VCaP (cell line): Measurements from ENCODE around the gene KRI1.

Experiments used
- H3K27ac ChIP-seq: fragments of 450-650 bp; 2 replicates; pipeline ENCODE4 v1.5.1; 2017
- TF ChIP-seq, protein P1 (sequence below): fragments of 450-650 bp; conservative IDR thresholded peaks from 2 replicates; pipeline ENCODE4 v1.5.1; 2017; ENCODE audit warnings: mild to moderate bottlenecking, moderate library complexity

KRI1 gene

DNA sequence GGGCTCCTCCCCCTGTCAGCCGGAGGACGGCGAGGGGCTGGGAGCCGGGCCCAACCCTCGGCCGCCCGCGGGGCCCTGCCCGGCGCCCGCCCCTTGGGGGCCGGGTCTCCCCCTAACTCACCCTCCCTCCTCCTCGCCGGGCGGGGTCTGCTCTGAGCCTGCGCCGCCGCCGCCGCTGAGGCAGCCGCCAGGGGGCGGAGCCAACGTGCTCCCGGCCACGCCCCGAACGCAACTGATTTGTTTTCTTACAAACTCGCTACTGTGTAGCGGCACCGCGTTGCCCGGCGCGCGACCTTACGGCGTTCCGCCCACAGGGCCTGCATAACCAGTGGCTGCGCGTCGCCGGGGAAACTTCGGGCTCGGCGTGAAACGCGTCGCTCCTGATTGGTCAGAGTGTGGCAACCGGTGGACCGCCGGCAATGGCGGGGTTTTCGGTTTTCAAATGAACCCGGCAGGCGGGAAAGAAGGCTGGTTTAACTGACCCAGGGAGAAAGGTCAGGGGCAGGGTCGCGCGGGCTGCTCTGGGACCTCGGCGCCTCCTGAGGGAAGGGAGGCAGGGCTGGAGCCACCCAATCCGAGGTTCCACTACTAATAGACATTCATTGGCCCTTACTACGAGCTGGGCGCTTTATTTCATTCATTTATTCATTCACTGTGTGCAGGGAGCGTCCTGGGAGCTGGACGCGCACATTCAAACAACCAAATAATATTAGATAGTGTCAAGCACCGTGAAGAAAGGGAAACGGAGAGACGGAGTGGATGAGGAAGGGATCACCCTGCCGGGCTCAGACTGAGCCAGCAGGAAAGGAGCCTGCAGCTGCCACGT, 3.2 kb upstream of the KRI1 start, which contains the start of gene CDKN2D:
TSS of gene CDKN2D (minus strand) at position 154 of the 826 bp plus-strand sequence. CDS start 326 bp downstream, outside the sequence.
- peak within 1 kb of the TSS; percentile 51 for H3K27ac ChIP-seq
- TF ChIP-seq, protein P1, sequence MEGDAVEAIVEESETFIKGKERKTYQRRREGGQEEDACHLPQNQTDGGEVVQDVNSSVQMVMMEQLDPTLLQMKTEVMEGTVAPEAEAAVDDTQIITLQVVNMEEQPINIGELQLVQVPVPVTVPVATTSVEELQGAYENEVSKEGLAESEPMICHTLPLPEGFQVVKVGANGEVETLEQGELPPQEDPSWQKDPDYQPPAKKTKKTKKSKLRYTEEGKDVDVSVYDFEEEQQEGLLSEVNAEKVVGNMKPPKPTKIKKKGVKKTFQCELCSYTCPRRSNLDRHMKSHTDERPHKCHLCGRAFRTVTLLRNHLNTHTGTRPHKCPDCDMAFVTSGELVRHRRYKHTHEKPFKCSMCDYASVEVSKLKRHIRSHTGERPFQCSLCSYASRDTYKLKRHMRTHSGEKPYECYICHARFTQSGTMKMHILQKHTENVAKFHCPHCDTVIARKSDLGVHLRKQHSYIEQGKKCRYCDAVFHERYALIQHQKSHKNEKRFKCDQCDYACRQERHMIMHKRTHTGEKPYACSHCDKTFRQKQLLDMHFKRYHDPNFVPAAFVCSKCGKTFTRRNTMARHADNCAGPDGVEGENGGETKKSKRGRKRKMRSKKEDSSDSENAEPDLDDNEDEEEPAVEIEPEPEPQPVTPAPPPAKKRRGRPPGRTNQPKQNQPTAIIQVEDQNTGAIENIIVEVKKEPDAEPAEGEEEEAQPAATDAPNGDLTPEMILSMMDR: no peak

DNA sequence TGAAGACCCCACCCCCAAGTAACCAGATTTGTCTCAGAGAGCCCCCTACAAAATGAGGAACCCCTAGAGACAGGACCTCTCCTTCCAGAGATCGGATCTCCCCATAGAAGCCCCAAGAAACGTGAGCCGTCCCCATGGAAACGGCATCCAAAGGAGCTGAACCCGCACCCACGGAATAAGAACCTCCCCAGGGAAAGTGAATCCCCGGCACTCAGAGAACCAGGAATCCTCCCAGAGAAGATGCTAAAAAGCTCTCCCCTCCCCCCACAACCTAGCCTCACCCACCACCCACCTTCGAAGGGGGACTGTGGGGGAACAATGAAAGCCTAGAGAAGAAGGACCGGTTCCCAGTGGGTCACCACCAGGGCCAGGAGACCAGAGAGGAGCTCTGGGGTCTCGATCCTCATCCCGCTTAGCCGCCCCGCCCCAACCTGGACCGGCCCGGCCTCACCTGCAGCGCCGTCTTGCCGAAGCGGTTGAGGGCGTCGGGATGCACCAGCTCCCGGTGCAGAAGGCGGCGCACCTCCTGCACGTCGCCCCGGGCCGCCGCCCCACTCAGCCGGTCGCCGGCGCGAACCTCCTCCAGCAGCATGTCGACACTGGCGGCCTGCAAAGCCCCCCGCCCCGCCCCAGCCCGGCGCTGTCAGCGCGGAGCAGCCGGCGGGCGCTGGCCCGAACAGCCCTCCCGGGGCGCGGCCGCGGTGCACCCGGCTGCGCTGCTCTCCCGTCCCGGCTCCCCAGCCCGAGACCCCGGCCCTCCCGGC, 2.4 kb upstream of the KRI1 start:
- TF ChIP-seq, protein P1: no peak
- peak overlapping the region; percentile 51 for H3K27ac ChIP-seq

DNA sequence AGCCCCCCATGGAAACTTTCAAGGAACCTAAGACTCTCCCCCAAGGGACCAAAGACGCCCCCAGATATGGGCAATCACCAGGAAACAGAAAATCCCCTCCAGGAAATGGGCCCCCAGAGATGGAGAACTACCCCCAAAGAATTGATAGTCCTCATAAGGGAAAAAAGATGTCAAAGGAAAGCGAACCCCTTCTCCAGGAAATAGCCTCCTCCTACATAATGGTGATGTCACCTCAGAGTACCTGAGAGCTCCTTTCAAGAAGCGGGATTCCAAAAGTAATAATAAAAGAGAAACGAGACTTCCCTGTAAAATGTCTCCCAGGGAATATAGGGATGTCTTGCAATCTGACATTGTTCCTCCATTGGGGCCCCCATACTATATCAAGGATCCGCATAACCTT, 1.8 kb upstream of the KRI1 start:
- TF ChIP-seq, protein P1: no peak
- H3K27ac ChIP-seq: peak overlapping the region; percentile 51

DNA sequence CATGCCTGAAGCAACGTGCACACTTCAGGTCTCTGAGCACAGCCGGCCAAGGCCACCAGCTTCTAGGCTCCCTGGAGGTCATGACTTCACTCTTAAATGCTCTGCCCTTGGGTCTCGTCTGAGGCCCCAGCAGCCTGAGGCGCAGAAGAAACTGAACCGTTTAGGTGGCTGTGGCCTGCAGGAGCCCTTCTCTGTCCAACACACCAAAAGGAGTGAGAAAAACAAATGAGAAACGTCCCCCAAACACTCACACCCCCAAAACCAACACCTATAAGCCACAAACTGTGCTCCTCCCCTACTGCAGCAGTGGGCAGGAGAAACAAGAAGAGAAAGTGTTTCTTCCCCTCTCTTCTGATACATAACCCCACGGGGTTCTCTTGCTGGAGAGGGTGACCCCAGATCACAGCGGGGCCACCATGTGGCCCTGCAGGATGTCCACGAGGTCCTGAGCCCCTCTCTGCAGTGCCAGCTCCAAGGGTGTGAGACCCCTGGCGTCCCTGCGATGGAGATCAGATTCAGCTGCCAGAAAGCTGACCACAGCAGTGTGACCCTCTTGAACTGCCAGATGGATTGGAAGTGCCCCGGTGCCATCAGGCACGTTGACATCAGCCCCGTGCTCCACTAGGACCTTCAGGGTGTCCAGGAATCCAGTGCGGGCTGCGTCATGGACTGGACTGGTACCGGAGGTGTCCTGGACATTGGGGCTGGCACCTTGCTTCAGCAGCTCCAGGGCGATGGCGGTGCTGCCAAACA, 1.0 kb upstream of the KRI1 start:
- no peak overlapping the region for H3K27ac ChIP-seq
- TF ChIP-seq, protein P1: no peak

DNA sequence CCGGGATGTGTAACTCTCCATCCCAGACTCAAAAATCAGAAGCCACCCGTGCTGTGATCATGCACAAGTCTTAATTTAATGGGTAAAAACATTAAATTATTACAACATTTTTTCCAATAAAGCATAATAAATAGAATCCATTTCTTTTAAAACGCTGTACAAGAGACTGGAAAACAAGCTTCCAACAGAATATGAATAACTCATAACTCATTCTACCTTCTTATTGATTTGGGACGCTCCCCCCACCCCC, 523 bp upstream of the KRI1 start:
- TF ChIP-seq, protein P1: no peak
- no peak overlapping the region for H3K27ac ChIP-seq

DNA sequence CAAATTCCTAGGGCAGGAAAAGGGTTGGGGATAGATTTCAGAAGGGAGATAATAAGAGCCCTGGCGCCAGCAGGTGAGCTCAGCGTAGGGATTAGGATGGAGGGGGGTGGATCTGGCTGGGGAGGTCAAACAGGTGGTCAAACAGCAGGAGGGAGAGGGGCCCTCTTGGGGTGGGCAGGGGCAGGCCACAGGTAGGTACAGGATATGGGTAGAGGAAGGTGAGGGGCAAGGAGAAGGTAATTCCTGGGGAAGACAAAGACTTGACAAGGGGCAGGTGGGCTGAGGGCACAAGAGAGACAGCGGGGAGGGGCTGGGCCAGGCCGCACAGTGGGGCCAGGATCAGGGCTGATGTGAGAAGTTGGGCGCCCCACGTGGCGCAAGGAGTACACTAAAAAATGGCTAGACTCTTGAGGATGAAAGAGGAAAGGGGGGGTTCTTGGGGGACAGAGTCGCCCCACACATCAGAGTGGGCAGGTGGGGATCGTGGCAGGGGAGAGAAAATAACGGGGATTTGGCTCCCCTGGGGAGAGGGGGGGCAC, 713 bp downstream of the KRI1 start:
- TF ChIP-seq, protein P1: peak; percentile 37
- peak overlapping the region; percentile 81 for H3K27ac ChIP-seq

DNA sequence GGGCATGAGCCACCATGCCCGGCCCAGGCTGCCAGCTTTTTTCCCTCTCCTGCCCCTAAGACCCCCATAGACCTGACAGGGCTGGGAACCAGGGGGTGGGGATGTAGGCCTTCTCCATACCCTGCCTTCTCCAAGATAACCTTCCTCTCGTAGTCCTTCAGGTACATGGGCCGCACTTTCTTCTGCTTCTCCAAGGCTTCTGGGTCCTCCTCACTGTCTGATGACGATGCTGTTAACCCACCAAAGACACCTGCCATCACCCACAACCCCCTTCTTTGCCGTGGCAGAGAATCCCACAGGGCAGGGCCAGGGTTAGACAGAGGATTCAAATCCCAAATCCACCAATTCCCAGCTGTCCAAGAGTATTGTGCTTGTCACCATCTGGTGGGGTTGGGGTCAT, 3.2 kb downstream of the KRI1 start:
- H3K27ac ChIP-seq: no peak overlapping the region
- TF ChIP-seq, protein P1: no peak
